GM06990 (cell line): ENCODE data around the gene RRN3.
"Not testable (repeated sequence)": the region's sequence is repeated elsewhere in the genome, so short reads cannot be mapped to it uniquely, and the experiment has no call there.

ENCODE experiments used
- DNase-seq: peaks from one replicate; pipeline ENCODE4 v3.0.0-alpha.2; 2011; ENCODE audit not compliant: insufficient read length; ENCODE audit errors: extremely low read depth
- H3K27me3 ChIP-seq: replicated peaks from 2 replicates; pipeline ENCODE4 v1.6.0; 2011; ENCODE audit warnings: low read length; ENCODE audit not compliant: control insufficient read depth, insufficient read depth
- H3K36me3 ChIP-seq: 2 replicates; pipeline ENCODE4 v1.5.1; 2011; ENCODE audit warnings: low read length; ENCODE audit not compliant: control insufficient read depth, insufficient read depth
- H3K4me3 ChIP-seq: replicated peaks from 2 replicates; pipeline ENCODE4 v1.5.1; 2011; ENCODE audit warnings: low read depth, mild to moderate bottlenecking, control low read depth, low read length

Gene RRN3

DNA sequence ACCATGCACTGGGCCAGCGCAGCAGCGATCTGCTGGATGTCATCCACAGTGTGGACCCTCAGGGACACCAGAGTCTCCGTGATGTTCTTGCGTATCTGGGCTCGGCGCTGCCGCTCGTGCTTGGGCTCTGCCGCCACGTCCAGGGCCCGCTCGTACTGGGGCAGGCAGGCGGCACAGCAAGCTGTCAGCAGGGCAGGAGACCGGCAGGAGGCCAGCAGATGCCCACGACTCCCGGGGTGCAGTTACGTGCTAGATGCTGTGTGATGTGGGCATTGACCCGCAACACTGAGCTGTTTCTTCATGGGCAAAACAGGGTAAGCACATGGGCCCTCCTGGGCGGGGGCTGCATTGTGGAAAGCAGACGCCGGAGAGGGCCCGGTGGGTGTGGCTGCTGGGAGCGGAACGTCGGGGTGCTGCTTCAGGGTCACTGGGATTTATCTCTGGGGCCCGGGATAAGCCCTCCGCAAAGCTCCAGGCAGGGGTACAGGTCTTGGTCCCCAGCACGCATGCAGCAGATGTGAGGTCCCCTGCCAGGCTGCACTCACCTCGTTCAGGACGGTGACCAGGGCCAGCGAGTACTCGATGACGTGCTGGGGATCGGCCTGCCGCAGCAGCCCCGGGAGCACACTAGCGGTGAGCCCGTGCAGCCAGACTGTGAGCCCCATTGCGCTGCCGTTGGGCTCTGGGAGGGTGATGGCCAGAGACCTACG is 38.8 kb upstream of the RRN3 start:
- H3K27me3 ChIP-seq, H3K36me3 ChIP-seq, H3K4me3 ChIP-seq, DNase-seq: not testable (repeated sequence)

DNA sequence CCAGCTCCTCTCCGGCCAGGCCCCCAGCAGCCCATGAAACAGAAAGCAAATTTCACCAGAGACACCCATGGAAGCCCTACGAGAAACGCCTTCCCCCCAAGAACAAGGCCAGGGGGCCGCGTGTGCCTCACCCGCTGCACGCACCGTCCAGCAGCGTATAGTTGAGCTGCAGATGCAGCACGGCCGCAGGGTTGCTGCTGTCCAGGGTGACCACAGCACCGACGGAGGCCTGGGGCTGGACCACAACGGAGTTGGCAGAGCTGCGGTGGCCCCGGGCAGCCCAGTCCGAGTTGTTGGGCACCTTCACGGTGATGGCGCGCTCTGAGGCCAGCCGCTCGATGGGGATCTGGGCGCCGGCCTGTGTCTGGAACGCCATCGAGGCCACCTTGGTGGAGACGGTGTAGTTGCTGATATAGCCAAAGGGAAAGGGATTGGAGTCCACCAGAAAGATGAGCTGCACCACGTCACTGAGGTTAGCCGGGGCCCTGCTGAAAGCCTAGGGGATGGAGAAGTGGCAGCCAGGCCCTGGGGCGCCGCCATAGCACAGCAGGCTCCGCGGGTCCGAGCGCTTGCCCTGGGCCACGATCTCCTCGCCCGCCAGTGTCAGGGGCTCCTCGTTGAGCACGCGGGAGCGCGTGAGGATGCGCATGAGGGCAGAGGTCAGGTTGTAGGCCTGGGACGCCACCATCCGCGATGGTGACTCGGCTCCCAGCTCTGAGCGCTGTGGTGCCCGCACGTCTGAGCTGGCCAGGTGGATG is 37.0 kb upstream of the RRN3 start:
- not testable (repeated sequence) for H3K27me3 ChIP-seq, H3K4me3 ChIP-seq, DNase-seq, H3K36me3 ChIP-seq

DNA sequence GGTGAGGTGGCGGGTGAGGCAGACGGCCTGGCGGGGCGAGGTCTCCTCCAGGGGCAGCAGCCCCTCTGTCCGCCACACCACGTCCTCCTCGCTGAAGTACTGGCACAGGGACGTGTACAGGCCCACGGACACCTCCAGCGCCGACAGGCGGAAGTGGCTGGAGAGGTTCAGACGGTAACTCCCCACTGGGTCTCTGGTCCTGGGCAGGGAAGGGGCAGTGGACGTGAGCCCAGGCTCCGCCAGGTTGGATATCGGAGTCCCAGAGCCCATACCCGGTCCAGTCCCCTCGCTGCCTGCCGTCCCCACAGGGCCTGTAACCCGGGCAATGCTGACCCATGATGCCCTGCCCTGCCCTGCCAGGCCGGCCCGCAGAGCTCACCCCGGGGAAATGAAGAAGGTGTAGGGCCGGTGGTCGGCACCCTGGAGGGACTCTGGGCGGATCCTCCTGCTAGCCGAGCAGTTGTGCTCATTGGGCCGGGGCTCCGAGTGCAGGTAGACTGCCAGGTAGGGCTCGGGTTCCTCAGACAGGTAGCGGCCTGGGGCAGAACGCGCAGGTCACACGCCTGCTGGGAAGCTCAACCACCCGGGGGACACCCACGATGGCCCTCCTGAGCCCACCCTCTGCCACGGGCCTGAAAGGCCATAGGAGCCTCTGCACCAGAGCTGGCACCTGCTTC is 36.3 kb upstream of the RRN3 start:
- H3K36me3 ChIP-seq, H3K27me3 ChIP-seq, DNase-seq, H3K4me3 ChIP-seq: not testable (repeated sequence)

DNA sequence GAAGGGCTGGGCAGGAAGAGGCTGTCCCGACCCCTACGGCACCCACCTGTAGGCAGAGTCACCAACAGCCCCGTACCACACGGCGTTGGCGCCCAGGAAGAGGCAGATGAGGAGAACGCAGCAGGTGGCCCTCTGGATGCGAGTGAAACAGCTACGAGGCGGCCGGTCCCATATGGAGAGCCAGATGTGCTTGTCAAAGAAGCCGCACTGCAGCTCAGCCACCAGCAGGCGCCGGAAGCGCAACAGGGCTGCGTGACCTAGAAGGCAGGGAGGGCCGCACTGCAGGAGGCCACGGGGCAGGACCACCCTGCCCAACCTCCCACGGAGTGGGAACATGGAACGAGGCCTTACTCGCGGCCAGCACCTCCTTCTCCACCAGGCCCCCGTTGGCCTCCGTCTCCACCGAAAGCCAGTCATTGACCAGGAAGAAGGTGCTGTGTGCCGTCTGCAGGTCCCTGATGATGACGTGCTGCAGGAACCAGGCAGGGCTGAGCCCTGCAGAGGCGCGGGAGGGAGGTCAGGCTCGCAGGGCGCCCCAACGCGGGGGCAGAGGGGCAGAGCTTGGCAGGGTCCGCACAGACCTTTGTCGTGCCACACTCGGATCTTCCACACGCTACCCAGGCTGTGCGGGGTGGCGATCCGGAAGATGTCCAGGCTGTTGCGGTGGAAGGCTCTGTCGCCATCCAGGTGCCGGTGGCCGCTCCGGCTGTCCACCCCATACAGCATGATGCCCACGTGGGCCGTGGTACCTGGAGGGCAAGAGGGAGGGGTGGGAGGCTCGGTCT is 33.8 kb upstream of the RRN3 start:
- not testable (repeated sequence) for H3K4me3 ChIP-seq, H3K27me3 ChIP-seq, DNase-seq, H3K36me3 ChIP-seq

DNA sequence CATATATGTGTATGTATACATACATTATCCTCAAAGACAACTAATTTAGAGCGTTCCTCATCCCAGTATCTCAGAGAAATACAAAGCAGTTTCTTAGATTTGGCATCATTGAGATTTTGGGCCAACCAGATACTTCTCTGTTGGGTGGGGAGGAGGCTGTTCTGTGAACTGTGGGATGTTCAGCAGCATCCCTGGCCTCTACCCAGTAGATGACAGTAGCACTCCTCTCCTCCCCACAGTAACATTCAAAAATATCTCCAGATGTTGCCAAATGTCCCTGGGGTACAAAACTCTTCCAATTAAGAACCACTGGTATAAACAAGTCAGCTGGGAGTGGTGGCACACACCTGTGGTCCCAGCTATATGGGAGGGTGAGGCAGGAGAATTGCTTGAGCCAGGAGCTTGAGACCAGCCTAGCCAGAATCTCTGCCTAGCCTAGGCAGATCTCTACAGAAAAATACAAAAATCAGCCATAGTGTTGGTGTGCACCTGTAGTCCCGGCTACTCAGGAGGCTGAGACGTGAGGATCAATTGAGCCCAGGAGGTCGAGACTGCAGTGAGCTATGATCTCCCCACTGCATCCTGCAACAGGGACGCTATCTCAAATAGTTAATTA is 6.4 kb upstream of the RRN3 start:
- H3K36me3 ChIP-seq, H3K4me3 ChIP-seq, H3K27me3 ChIP-seq, DNase-seq: not testable (repeated sequence)

DNA sequence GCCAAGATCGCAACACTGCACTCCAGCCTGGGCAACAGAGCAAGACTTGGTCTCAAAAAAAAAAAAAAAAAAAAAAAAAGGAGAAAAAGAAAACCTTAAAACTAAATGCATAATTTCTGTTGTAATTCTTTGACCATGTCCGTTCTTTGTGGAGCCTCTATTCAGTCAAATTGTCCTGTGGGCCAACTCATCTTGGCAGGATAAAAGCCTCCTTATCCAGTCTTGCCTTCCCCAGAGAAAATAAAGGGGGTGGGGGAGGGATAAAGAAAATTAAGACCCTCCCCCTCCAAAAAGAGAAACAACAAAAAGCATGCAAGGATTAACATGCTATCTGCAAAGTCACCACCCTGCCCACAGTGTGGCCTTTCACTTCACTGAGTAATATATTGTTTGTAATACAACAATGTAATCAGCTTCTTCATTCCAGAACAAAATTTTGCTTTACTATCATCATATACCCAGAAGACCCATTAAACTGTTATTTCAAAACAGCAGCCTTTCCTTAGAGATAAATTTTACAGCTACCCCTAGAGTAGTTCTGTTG is 5.4 kb upstream of the RRN3 start:
- not testable (repeated sequence) for DNase-seq, H3K4me3 ChIP-seq, H3K36me3 ChIP-seq, H3K27me3 ChIP-seq

DNA sequence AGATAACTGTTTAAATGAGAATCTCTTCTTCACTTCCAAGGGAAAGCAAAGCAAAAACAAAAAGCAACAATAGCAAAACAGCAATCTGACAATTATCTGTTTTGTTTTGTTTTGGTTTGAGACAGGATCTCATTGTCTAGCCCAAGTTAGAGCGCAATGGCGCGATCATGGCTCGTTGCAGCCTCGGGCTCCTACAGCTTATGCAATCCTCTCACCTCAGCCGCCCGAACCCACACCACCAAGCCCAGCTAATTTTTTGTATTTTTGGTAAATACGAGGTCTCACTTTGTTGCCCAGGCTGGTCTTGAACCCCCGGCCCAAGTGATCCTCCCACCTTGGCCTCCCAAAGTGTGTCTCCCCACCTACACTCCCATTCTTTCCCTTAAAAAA is 2.5 kb upstream of the RRN3 start:
- H3K27me3 ChIP-seq, H3K4me3 ChIP-seq, DNase-seq, H3K36me3 ChIP-seq: not testable (repeated sequence)

DNA sequence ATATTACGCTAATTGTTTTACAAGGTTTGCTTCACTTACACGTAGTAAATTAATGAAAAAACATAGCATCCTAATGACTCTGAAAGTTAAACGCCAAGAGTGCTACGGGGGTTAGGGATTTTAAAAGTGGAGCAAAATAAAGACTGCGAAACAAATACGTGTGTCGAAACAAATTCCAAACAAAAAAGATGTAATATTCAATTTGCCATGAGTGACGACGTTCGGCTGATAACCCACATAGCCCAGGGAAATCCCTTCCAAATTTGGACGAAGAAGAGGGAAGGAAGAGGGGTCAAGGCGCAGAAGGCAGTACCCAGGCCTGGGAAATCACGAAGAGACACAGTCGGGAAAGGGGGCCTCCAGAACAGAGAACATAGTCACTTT is 509 bp downstream of the RRN3 start:
- DNase-seq, H3K27me3 ChIP-seq, H3K36me3 ChIP-seq: not testable (repeated sequence)
- H3K4me3 ChIP-seq: peak overlapping the region; percentile 78

DNA sequence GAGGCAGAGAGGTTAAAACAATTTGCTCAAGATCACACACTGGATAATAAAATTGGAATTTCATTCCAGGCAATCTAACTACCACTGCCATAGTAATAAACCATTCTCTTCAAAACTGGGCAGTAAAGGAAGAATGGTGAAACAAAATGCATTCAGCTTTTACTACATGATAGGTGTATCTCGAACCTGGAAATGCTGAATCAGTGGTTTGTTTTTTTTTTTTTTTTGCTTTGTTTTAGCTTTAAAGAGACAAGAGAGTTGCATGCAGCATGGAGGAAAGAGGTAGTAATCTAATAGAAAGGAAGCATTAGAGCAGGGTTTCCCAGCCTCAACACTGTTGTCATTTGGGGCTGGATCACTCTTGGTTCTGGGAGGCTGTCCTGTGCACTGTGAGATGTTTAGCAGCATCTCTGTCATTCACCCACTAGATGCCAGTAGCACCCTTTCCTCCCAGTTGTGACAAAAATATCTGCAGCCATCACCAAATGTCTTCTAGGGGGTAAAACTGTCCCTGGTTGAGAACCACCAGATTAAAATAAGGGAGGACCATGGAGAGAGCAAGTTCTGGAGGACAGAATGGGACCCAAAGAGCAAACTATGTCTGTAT is 3.3 kb downstream of the RRN3 start:
- not testable (repeated sequence) for H3K4me3 ChIP-seq, DNase-seq, H3K36me3 ChIP-seq, H3K27me3 ChIP-seq

DNA sequence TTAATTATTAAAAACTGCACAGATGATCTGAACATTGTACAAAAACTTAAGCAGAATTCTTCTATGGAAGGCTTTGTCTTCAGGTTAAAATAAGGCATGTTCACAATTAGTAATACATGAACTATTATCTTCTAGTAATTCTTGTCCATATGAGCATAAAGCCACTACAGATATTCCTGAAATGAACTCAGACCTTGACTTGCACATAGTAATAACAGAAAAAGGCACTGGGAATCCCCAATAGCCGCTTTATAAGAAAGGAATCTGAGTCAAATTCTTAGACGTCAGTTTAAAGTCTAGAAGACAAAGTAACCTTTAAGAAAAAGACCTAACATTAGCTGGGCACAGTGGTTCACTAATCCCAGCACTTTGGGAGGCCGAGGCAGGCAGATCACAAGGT is 11.3 kb downstream of the RRN3 start:
- DNase-seq, H3K27me3 ChIP-seq, H3K4me3 ChIP-seq, H3K36me3 ChIP-seq: not testable (repeated sequence)

DNA sequence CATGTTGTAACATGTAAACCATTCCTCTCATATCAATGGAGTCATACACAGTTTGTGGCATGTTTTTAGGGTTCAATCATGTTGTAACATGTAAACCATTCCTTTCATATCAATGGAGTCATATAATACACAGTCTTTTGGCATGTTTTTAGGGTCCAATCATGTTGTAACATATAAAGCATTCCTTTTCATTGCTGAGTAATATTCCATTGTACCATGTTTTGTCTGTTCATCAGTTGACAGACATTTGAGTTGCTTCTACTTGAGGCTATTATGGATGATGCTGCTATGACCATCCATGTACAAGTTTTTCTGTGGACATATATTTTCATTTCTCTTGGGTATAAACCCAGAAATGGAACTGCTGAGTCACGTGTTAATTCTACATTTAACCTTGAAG is 13.2 kb downstream of the RRN3 start:
- not testable (repeated sequence) for H3K36me3 ChIP-seq

DNA sequence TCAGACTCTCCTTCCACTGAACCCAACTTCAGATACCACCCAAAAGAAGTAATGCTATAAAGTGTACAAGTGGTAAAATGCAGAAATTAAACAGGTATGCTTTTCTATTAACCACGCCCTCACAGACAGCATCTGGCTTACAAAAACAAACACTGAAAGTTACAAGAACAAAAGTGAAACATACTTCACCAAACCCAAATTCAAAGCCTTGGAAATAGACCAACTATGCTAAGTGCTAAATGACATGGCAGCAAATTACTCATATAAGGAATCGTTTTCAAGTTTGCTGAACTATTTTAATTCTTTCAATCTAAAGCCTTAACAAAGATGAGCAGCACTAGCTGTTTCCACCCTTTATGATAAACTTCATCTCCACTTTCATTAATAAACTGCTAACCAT is 17.9 kb downstream of the RRN3 start:
- DNase-seq, H3K27me3 ChIP-seq, H3K4me3 ChIP-seq: not testable (repeated sequence)
- peaks cover 10% of the 10 kb centered on the region for H3K36me3 ChIP-seq

More for the DNA sequence above, 13.2 kb downstream of the RRN3 start:
- not testable (repeated sequence) for H3K4me3 ChIP-seq, H3K27me3 ChIP-seq, DNase-seq
